Measurements from ENCODE around the gene ZNF582.

DNA sequence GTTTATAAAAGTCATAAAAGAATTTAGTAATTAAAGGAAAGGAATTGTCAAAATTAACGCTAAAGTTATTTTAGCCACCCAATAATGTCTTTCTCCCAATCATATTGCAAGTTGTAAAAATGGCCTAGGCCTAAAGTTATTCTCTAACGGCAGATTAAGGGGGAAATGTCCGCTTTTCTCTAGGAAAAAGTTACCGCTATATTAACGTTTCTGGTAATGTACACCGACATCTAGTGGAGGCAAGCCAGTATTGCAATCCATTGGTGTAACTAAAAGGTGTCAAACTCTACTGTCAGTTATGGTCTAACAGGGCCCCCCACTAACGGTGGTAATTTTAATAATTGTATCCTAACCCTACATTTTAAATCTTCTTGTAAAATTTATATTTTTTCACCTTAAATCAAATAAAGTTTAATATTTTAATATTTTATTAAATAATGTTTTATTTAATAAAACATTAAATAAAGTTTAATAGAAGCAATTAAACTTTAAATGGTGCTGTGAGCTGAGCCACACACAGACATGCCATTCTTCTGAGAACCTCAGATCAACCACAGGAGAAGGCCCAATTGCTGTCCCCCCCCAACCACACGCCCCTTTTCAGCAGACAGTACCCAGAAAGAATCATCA lies 42.8 kb downstream of the ZNF582 start:
- TF ChIP-seq EZH2 (IDR thresholded peaks at IDR 0.05; ENCODE audit: insufficient read depth, poor library complexity, severe bottlenecking) (no peak), EZH2phosphoT487 (IDR thresholded peaks at IDR 0.05; ENCODE audit: insufficient read depth, low read depth) (no peak)
